T-helper 1 cell treated with Interleukin-12 subunit alpha and Interleukin-12 subunit beta and Interleukin-4 antibody, amounts not matched to agents 30 μg/mL and 1 μg/mL, for 36 hours (primary cell): Measurements from ENCODE around the gene ARHGEF3.

Experiments
- H3K27ac Mint-ChIP-seq: one replicate; pipeline ENCODE4 v1.8.0; 2021; ENCODE audit warnings: mild to moderate bottlenecking, mixed read lengths
- H3K27me3 Mint-ChIP-seq: one replicate; pipeline ENCODE4 v1.8.0; 2021; ENCODE audit warnings: low read depth, mixed read lengths
- H3K36me3 Mint-ChIP-seq: one replicate; pipeline ENCODE4 v1.8.0; 2021; ENCODE audit warnings: low read depth, mixed read lengths
- H3K4me1 Mint-ChIP-seq: one replicate; pipeline ENCODE4 v1.8.0; 2021; ENCODE audit warnings: low read depth, mixed read lengths
- H3K4me3 Mint-ChIP-seq: one replicate; pipeline ENCODE4 v1.8.0; 2021; ENCODE audit warnings: mild to moderate bottlenecking, moderate library complexity, mixed read lengths
- H3K9me3 Mint-ChIP-seq: one replicate; pipeline ENCODE4 v1.8.0; 2021; ENCODE audit warnings: mixed read lengths

Gene ARHGEF3

GRCh38 chr3:56778893-56779292 is 22.9 kb downstream of the ARHGEF3 start:
- H3K9me3 Mint-ChIP-seq: no peaks in the 10 kb centered on the region
- no peak overlapping the region for H3K4me3 Mint-ChIP-seq
- H3K27me3 Mint-ChIP-seq: no peaks in the 10 kb centered on the region
- no peak overlapping the region for H3K27ac Mint-ChIP-seq
- peaks cover 42% of the 10 kb centered on the region for H3K36me3 Mint-ChIP-seq
- peaks cover 83% of the 10 kb centered on the region for H3K4me1 Mint-ChIP-seq

DNA sequence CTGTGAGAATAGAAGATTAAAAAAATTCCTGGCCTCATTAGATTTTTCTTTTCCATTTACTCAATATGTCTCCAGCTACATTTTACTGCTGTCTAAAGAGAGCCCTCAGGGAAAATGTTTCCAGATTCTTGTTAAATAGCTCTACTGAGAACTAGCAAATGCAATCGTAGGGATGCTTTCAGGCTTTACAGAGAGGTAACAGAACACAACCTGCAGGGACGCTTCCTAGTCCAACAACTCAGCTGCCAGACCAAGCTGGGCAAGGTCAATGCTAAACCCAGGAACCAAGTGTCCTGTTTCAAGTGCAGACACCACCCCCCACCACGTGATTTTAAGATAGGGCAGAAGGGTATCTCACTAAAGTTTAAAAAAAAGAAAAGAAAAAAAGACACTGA is 25.2 kb downstream of the ARHGEF3 start:
- no peak overlapping the region for H3K4me3 Mint-ChIP-seq
- H3K9me3 Mint-ChIP-seq: no peaks in the 10 kb centered on the region
- peaks cover 54% of the 10 kb centered on the region for H3K36me3 Mint-ChIP-seq
- no peaks in the 10 kb centered on the region for H3K27me3 Mint-ChIP-seq
- peaks cover 78% of the 10 kb centered on the region for H3K4me1 Mint-ChIP-seq
- H3K27ac Mint-ChIP-seq: peak overlapping the region; percentile 36

DNA sequence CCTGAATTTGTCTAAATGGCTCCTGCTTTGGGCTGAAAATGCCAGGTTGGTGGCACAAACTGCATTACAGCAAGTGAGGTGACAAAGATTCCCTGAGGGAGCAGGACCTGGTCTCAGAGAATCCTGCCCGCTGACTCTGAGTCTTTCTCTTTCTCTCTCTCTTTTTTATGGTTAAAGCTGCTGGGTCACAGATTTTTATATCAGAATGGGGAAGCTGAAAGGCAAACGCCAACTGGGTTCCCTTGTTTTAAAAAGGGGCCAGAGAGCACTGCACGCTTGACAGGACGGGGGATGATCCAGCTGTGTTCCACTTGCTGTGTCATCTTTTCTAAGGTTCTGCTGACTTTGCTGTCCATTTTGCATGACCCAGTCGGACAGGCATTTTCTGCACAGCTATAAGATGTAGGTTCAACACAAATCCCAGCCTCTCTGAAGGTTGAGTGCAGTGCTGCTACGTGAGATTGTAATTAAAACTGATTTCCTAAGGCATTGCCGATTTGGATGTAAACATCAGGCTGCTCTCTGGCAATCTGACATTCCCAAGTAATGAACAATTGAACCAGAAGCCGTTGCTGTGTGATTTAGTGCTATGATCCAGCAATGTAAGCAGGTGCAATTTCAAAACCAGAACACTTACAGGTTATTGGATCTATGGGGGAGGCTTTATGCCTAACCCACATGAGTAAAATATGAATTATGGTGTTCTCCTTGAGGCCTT is 25.8 kb downstream of the ARHGEF3 start:
- Mint-ChIP-seq H3K27ac (peak overlapping the region; percentile 36), H3K4me3 (no peak overlapping the region), H3K4me1 (peaks cover 80% of the 10 kb centered on the region), H3K27me3 (no peaks in the 10 kb centered on the region), H3K36me3 (peaks cover 57% of the 10 kb centered on the region), H3K9me3 (no peaks in the 10 kb centered on the region)

- peaks cover 52% of the 10 kb centered on the region for H3K36me3 Mint-ChIP-seq
- peaks cover 75% of the 10 kb centered on the region for H3K4me1 Mint-ChIP-seq
- no peak overlapping the region for H3K4me3 Mint-ChIP-seq
- H3K27me3 Mint-ChIP-seq: no peaks in the 10 kb centered on the region
- no peak overlapping the region for H3K27ac Mint-ChIP-seq
- no peaks in the 10 kb centered on the region for H3K9me3 Mint-ChIP-seq
Observed at GRCh38 chr3:56775445-56775837, 26.3 kb downstream of the ARHGEF3 start.

DNA sequence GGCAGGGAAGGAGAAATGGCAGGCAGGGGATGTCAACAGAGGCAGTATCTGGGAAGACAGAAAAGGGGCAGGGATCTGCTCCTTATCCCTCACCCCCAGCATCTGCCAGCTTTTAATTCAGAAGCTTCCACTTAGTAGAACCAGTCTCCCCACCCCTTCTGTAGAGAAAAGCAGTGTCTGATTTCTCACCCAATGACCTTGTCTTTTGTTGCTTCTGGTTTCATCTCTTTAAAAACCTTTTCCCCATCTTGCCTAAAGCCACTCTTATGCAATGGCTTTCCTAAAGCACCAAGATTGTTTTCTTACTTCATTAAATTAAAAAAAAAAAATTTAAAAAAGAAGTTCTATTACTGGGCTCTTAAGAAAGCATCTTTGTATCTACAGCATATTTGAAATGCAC is 27.8 kb downstream of the ARHGEF3 start:
- Mint-ChIP-seq H3K4me1 (peaks cover 63% of the 10 kb centered on the region), H3K4me3 (no peak overlapping the region), H3K36me3 (peaks cover 45% of the 10 kb centered on the region), H3K27ac (no peak overlapping the region), H3K27me3 (no peaks in the 10 kb centered on the region), H3K9me3 (no peaks in the 10 kb centered on the region)

GRCh38 chr3:56772952-56773938 is 28.5 kb downstream of the ARHGEF3 start:
- Mint-ChIP-seq H3K4me3 (no peak overlapping the region), H3K4me1 (peaks cover 62% of the 10 kb centered on the region), H3K36me3 (peaks cover 48% of the 10 kb centered on the region), H3K27ac (peak overlapping the region; percentile 49), H3K9me3 (no peaks in the 10 kb centered on the region), H3K27me3 (no peaks in the 10 kb centered on the region)

GRCh38 chr3:56771376-56771775 is 30.4 kb downstream of the ARHGEF3 start:
- Mint-ChIP-seq H3K4me3 (no peak overlapping the region), H3K27me3 (no peaks in the 10 kb centered on the region), H3K4me1 (peaks cover 51% of the 10 kb centered on the region), H3K27ac (peak overlapping the region; percentile 49), H3K36me3 (peaks cover 44% of the 10 kb centered on the region), H3K9me3 (no peaks in the 10 kb centered on the region)

- Mint-ChIP-seq H3K9me3 (no peaks in the 10 kb centered on the region), H3K27ac (no peak overlapping the region), H3K36me3 (peaks cover 53% of the 10 kb centered on the region), H3K27me3 (no peaks in the 10 kb centered on the region), H3K4me1 (peaks cover 48% of the 10 kb centered on the region), H3K4me3 (no peak overlapping the region)
Observed at GRCh38 chr3:56769116-56769707, 32.5 kb downstream of the ARHGEF3 start.

GRCh38 chr3:56764904-56765547 is 36.7 kb downstream of the ARHGEF3 start:
- H3K27me3 Mint-ChIP-seq: no peaks in the 10 kb centered on the region
- H3K4me1 Mint-ChIP-seq: peaks cover 45% of the 10 kb centered on the region
- H3K27ac Mint-ChIP-seq: no peak overlapping the region
- no peaks in the 10 kb centered on the region for H3K9me3 Mint-ChIP-seq
- no peak overlapping the region for H3K4me3 Mint-ChIP-seq
- peaks cover 57% of the 10 kb centered on the region for H3K36me3 Mint-ChIP-seq

- Mint-ChIP-seq H3K4me3 (no peak overlapping the region), H3K9me3 (no peaks in the 10 kb centered on the region), H3K27ac (no peak overlapping the region), H3K27me3 (no peaks in the 10 kb centered on the region), H3K36me3 (peaks cover 61% of the 10 kb centered on the region), H3K4me1 (peaks cover 53% of the 10 kb centered on the region)
Observed at GRCh38 chr3:56764184-56764583, 37.6 kb downstream of the ARHGEF3 start.

DNA sequence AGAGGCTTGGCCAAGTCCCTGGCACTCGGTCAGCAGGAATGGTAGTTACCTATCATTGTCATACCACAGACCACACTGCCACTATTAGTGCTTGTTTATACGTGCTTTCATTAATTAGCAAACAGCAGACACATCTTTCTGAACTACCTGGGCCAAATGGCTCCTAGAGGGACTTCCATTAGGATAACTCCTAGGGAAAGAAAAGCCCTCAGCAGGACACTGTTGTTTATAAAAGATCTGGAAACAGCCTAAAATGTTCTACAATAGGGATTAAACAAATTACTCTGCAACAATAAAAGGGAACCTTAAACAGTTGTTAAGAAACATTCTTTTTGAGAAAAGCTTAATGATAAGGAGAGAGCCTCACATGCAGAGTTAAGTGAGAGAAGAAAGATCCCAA is 38.5 kb downstream of the ARHGEF3 start:
- Mint-ChIP-seq H3K27me3 (no peaks in the 10 kb centered on the region), H3K4me1 (peaks cover 56% of the 10 kb centered on the region), H3K27ac (no peak overlapping the region), H3K4me3 (no peak overlapping the region), H3K9me3 (no peaks in the 10 kb centered on the region), H3K36me3 (peaks cover 60% of the 10 kb centered on the region)

DNA sequence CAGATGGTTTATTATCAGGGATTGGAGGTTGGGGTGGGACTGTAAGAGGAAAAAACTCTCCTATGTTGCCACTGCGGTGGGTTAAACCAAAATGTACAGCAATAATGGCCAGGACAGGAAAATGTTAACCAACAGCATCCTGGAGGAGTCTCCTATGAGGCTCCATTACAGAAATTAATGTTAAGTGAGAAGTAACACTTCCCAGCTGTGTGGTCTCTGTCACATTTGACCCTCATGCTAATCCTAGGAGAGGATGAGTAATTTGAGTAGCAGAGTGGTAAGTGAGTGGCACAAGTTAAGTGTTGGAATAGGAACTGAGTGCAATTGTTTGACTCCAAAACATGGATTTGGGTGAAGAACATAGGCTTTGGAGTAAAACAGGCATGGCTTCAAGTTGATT is 39.0 kb downstream of the ARHGEF3 start:
- peaks cover 60% of the 10 kb centered on the region for H3K36me3 Mint-ChIP-seq
- H3K27ac Mint-ChIP-seq: peak overlapping the region; percentile 3
- no peaks in the 10 kb centered on the region for H3K9me3 Mint-ChIP-seq
- peaks cover 56% of the 10 kb centered on the region for H3K4me1 Mint-ChIP-seq
- no peaks in the 10 kb centered on the region for H3K27me3 Mint-ChIP-seq
- H3K4me3 Mint-ChIP-seq: no peak overlapping the region

- Mint-ChIP-seq H3K9me3 (no peaks in the 10 kb centered on the region), H3K4me3 (no peak overlapping the region), H3K36me3 (peaks cover 60% of the 10 kb centered on the region), H3K27me3 (no peaks in the 10 kb centered on the region), H3K27ac (no peak overlapping the region), H3K4me1 (peaks cover 59% of the 10 kb centered on the region)
Observed at GRCh38 chr3:56761887-56762651, 39.7 kb downstream of the ARHGEF3 start.

DNA sequence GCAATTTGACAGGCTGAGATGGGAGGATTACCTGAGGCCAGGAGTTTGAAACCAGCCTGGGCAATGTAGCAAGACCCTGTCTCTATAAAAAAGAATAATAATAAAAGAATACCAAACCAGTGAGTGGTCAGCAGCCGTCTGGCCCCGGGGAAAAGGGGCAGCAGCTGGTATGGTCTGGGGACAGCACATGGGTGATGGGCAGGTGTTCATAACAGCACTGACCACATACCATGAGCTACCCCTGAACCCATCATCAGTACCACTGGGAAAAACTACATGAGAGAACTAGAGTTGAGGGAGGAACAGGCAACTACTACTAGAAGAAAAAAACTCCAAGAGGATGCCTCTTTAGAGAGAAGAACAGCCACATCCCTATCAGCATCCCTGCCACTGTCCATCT is 40.7 kb downstream of the ARHGEF3 start:
- Mint-ChIP-seq H3K9me3 (no peaks in the 10 kb centered on the region), H3K4me3 (no peak overlapping the region), H3K4me1 (peaks cover 59% of the 10 kb centered on the region), H3K36me3 (peaks cover 59% of the 10 kb centered on the region), H3K27ac (no peak overlapping the region), H3K27me3 (no peaks in the 10 kb centered on the region)
